Endothelial cell of umbilical vein (primary cell): ENCODE measurements around the gene ELMO2. TPM values are rescaled to one million over a fixed set of nuclear protein-coding genes. Genes with fewer than 3 reads are reported as not detected.

ENCODE experiments used
- BruUV-seq: library from RNA; stranded (reverse); fragments of 400-500 nt; replicated peaks from 2 replicates; lab custom pipeline; 2021; lab: Mats Ljungman, UMichigan
- CTCF ChIA-PET: fragments of 300-600, 350-600 bp; sonication (Branson Sonifier 250); formaldehyde crosslinking; loops from one replicate; lab custom pipeline; 2021; ENCODE audit warnings: antibody characterized with exemption, inconsistent platforms; lab: Charles Lee
- POLR2A ChIA-PET: fragments of 300-600, 350-600 bp; sonication (Branson Sonifier 250); formaldehyde crosslinking; loops from one replicate; lab custom pipeline; 2021; ENCODE audit warnings: antibody characterized with exemption, inconsistent platforms; lab: Charles Lee
- DNase-seq: peaks from one replicate; pipeline ENCODE4 v3.0.0-alpha.2; 2011; ENCODE audit warnings: low read depth, low spot score
- FAIRE-seq: peaks from 2 replicates; lab custom pipeline; 2011; peaks lifted over from hg19 to GRCh38; lab: Jason Lieb, UNC
- H2AFZ ChIP-seq: 2 replicates; pipeline ENCODE4 v1.6.0; 2012; ENCODE audit warnings: low read depth, low read length, control low read depth, inconsistent platforms
- H3K27ac ChIP-seq: 2 replicates; pipeline ENCODE4 v1.5.1; 2011; ENCODE audit warnings: low read depth, mild to moderate bottlenecking, control low read depth, low read length, moderate library complexity; ENCODE audit not compliant: insufficient read depth
- H3K27me3 ChIP-seq, 2 experiments: 2 replicates each; pipeline versions ENCODE4 v1.6.0 to v1.6.1; 2011; ENCODE audit warnings: low read length in 2 of 2, mixed read lengths in 1 of 2; ENCODE audit not compliant: control insufficient read depth in 2 of 2, insufficient read depth in 2 of 2
- H3K36me3 ChIP-seq, 2 experiments: 2 replicates in 1 of 2; 3 replicates in 1 of 2; pipeline ENCODE4 v1.5.1; 2011; ENCODE audit warnings: low read length in 2 of 2, mild to moderate bottlenecking in 1 of 2, moderate library complexity in 1 of 2; ENCODE audit not compliant: control insufficient read depth in 2 of 2, insufficient read depth in 2 of 2; ENCODE audit errors: extremely low read depth in 1 of 2
- H3K4me1 ChIP-seq: 3 replicates; pipeline ENCODE4 v1.5.1; 2011; ENCODE audit warnings: mild to moderate bottlenecking, low read length; ENCODE audit not compliant: control insufficient read depth, insufficient read depth; ENCODE audit errors: extremely low read depth
- H3K4me2 ChIP-seq: 2 replicates; pipeline ENCODE4 v1.6.1; 2011; ENCODE audit warnings: low read length, control low read depth, mixed read lengths; ENCODE audit not compliant: insufficient read depth
- H3K4me3 ChIP-seq, 3 experiments: fragments of 200-600 bp in 1 of 3; sonication (generic), shearing (Covaris generic) in 1 of 3; replicated peaks in 1 of 3; 2 replicates each; pipeline ENCODE4 v1.5.1; 2011 to 2016; ENCODE audit warnings: control low read depth in 3 of 3, low read length in 3 of 3, mild to moderate bottlenecking in 2 of 3, inconsistent platforms in 1 of 3, low read depth in 1 of 3, moderate library complexity in 1 of 3; ENCODE audit not compliant: insufficient read depth in 1 of 3
- H3K79me2 ChIP-seq: 2 replicates; pipeline ENCODE4 v1.6.0; 2012; ENCODE audit warnings: low read length, inconsistent platforms; ENCODE audit not compliant: control insufficient read depth, insufficient read depth
- H3K9ac ChIP-seq: replicated peaks from 2 replicates; pipeline ENCODE3; 2011; ENCODE audit warnings: low read length, control low read depth; ENCODE audit not compliant: insufficient read depth; ENCODE audit errors: extremely low read depth
- H3K9me1 ChIP-seq: replicated peaks from 3 replicates; pipeline ENCODE4 v1.6.0; 2011; ENCODE audit warnings: mild to moderate bottlenecking, low read length; ENCODE audit not compliant: control insufficient read depth, insufficient read depth; ENCODE audit errors: extremely low read depth
- H3K9me3 ChIP-seq: replicated peaks from 2 replicates; pipeline ENCODE4 v1.5.1; 2012; ENCODE audit warnings: low read length, inconsistent platforms; ENCODE audit not compliant: control insufficient read depth, insufficient read depth
- H4K20me1 ChIP-seq: replicated peaks from 2 replicates; pipeline ENCODE3; 2011; ENCODE audit warnings: mild to moderate bottlenecking, low read length; ENCODE audit not compliant: control insufficient read depth, insufficient read depth; ENCODE audit errors: extremely low read depth
- CTCF ChIP-seq, 2 donors: IDR thresholded peaks; 1 replicate in 1 of 2; 2 replicates in 1 of 2; pipeline ENCODE4 v1.5.1; 2011; ENCODE audit warnings: low read length in 2 of 2, mild to moderate bottlenecking in 2 of 2, moderate library complexity in 2 of 2, control low read depth in 1 of 2, inconsistent platforms in 1 of 2, low read depth in 1 of 2; ENCODE audit not compliant: insufficient read depth in 1 of 2; ENCODE audit errors: extremely low read depth in 1 of 2
- EZH2 ChIP-seq: IDR thresholded peaks from 2 replicates; pipeline ENCODE4 v1.6.1; 2012; ENCODE audit warnings: borderline replicate concordance, low read depth, mild to moderate bottlenecking, moderate library complexity, low read length, inconsistent platforms; ENCODE audit not compliant: severe bottlenecking
- FOS ChIP-seq: IDR thresholded peaks from 2 replicates; pipeline ENCODE4 v1.6.1; 2011; ENCODE audit warnings: mild to moderate bottlenecking, low read length, moderate library complexity, borderline replicate concordance; ENCODE audit not compliant: insufficient read depth
- GATA2 ChIP-seq: IDR thresholded peaks from 2 replicates; pipeline ENCODE4 v1.7.0; 2011; ENCODE audit warnings: low read depth, mild to moderate bottlenecking, moderate library complexity, mixed read lengths, low read length; ENCODE audit not compliant: insufficient read length, insufficient read depth
- JUN ChIP-seq: IDR thresholded peaks from 2 replicates; pipeline ENCODE4 v1.6.1; 2011; ENCODE audit warnings: borderline replicate concordance, low read depth; ENCODE audit not compliant: insufficient read length, insufficient read depth
- MAX ChIP-seq: IDR thresholded peaks from 2 replicates; pipeline ENCODE4 v1.6.1; 2011; ENCODE audit not compliant: insufficient read depth, insufficient read length
- MYC ChIP-seq: IDR thresholded peaks from one replicate; pipeline ENCODE4 v1.6.1; 2011; ENCODE audit warnings: mild to moderate bottlenecking, low read depth, low read length
- POLR2A ChIP-seq: IDR thresholded peaks from 2 replicates; pipeline ENCODE4 v1.6.1; 2012; ENCODE audit warnings: low read depth, mild to moderate bottlenecking, control low read depth, low read length
- POLR2AphosphoS5 ChIP-seq: IDR thresholded peaks from 2 replicates; pipeline ENCODE4 v1.6.1; 2012; ENCODE audit warnings: low read depth, mild to moderate bottlenecking, control low read depth, low read length, moderate library complexity; ENCODE audit not compliant: insufficient read depth
- dilution Hi-C: fragments of 300-500 bp; cut with MboI; formaldehyde crosslinking; loops from one replicate; pipeline ENCODE4 v1.15.0; 2019; ENCODE audit warnings: low sequenced_read_pairs; ENCODE audit not compliant: extremely low pct_ligation_motif_present
- intact Hi-C: fragments of 100-400 bp; cut with micrococcal nuclease; formaldehyde crosslinking; loops from one replicate; pipeline ENCODE4 v1.10.0; 2022
- polyA plus RNA-seq, 4 experiments: library from polyadenylated mRNA; depleted of rRNA in 3 of 4; stranded (reverse) in 3 of 4; unstranded in 1 of 4; fragments of >200 nt; gene quantifications; 2 replicates each; pipeline versions ENCODE4 v1.2.1 to v1.2.3, GENCODE V29; 2011 to 2012; ENCODE audit warnings: missing spikeins in 1 of 4
- total RNA-seq: library from RNA; stranded (reverse); gene quantifications from 2 replicates; pipeline ENCODE4 v1.2.3, GENCODE V29; 2021

The ELMO2 gene
- total and polyA plus RNA-seq, 2 donors (not counting 3 experiments of a cell fraction or from before 2014, with no cell fraction given): 35.1 to 43.5 TPM

GRCh38 chr20:46347841-46348803 is 58.3 kb downstream of the ELMO2 start:
- CTCF ChIA-PET: interaction anchor here (0.7 to 3.3 kb wide), 26 partner anchors 9 to 378 kb away, joined by 3 to 42 read pairs (median 6); partner anchors contain the start of gene ELMO2
- POLR2A ChIA-PET: no interaction called here
- H3K9me1 ChIP-seq: no peaks in the 10 kb centered on the region
- H4K20me1 ChIP-seq: no peaks in the 10 kb centered on the region
- peaks cover 11 to 13% of the 10 kb centered on the region in 2 experiments for H3K27me3 ChIP-seq
- H3K4me1 ChIP-seq: peaks cover 9% of the 10 kb centered on the region
- H3K79me2 ChIP-seq: no peaks in the 10 kb centered on the region
- no TSS peak for BruUV-seq
- no peak overlapping the region for H3K4me2 ChIP-seq
- no peaks in the 10 kb centered on the region for H3K9me3 ChIP-seq
- no peak overlapping the region for H3K9ac ChIP-seq
- no peak overlapping the region for H3K4me3 ChIP-seq
- H3K36me3 ChIP-seq: no peaks in the 10 kb centered on the region
- TF ChIP-seq POLR2AphosphoS5 (no peak), GATA2 (no peak)
- DNase-seq: no peak
- H2AFZ ChIP-seq: no peak overlapping the region
- H3K27ac ChIP-seq: no peak overlapping the region
- intact Hi-C loops (loop anchor here (2.0 to 5.0 kb wide), 2 partner anchors 141 to 325 kb away; no protein-coding TSS in a partner anchor), dilution Hi-C loops (no loop called here)
- FAIRE-seq: no peak

- Histone ChIP-seq H3K4me2 (no peak overlapping the region), H3K79me2 (no peaks in the 10 kb centered on the region), H3K4me3 (no peak overlapping the region), H3K9ac (no peak overlapping the region), H3K9me3 (no peaks in the 10 kb centered on the region), H3K4me1 (peaks cover 9% of the 10 kb centered on the region), H3K27me3 (peaks cover 17 to 23% of the 10 kb centered on the region in 2 experiments), H3K27ac (no peak overlapping the region), H4K20me1 (no peaks in the 10 kb centered on the region), H3K9me1 (no peaks in the 10 kb centered on the region), H3K36me3 (no peaks in the 10 kb centered on the region), H2AFZ (no peak overlapping the region)
- dilution Hi-C loops (no loop called here), intact Hi-C loops (loop anchor here (5.0 kb wide), 1 partner anchor 139 kb away; no protein-coding TSS in a partner anchor)
- ChIA-PET POLR2A (interaction anchor here (0.7 kb wide), 1 partner anchor 261 kb away, joined by 5 read pairs; no protein-coding TSS in a partner anchor), CTCF (interaction anchor here (0.7 to 1.2 kb wide), 5 partner anchors 40 to 360 kb away, joined by 3 to 4 read pairs (median 4); no protein-coding TSS in a partner anchor)
- TF ChIP-seq GATA2 (no peak), JUN (no peak), EZH2 (no peak), POLR2AphosphoS5 (no peak), FOS (no peak), POLR2A (no peak), MYC (no peak), CTCF (IDR thresholded peaks at IDR 0.05; ENCODE audit: extremely low read depth in 1 of 2, insufficient read depth in 1 of 2, low read depth in 1 of 2, low read length in 2 of 2) (no peak), MAX (no peak)
- no peak for FAIRE-seq
- no peak for DNase-seq
- BruUV-seq: no TSS peak
Observed at GRCh38 chr20:46346770-46347169, 59.6 kb downstream of the ELMO2 start.
